ENCODE data around the gene MAPK8.

DNA sequence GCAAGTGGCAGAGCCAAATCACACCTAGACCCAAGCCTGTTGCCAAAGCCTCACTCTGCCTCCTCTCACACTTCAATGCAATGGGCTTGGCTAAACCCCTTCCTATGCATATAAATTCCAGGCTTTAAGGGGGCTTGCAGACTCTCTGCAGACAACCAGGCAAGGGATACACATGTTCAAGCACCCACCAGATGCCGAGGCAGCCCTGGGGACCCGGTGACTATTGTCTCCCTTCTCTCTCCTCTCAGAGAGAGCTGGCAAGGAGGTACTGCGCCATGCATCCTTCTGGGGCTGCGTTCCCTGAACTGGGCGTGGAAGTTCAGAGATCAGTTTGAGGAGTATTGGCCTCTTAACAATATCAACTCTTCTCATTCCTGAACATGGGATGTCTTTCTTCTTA, 167.2 kb downstream of the MAPK8 start:
- TF ChIP-seq, protein P1, sequence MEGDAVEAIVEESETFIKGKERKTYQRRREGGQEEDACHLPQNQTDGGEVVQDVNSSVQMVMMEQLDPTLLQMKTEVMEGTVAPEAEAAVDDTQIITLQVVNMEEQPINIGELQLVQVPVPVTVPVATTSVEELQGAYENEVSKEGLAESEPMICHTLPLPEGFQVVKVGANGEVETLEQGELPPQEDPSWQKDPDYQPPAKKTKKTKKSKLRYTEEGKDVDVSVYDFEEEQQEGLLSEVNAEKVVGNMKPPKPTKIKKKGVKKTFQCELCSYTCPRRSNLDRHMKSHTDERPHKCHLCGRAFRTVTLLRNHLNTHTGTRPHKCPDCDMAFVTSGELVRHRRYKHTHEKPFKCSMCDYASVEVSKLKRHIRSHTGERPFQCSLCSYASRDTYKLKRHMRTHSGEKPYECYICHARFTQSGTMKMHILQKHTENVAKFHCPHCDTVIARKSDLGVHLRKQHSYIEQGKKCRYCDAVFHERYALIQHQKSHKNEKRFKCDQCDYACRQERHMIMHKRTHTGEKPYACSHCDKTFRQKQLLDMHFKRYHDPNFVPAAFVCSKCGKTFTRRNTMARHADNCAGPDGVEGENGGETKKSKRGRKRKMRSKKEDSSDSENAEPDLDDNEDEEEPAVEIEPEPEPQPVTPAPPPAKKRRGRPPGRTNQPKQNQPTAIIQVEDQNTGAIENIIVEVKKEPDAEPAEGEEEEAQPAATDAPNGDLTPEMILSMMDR (IDR thresholded peaks at IDR 0.05), result no peak
- TF ChIP-seq EP300 (IDR thresholded peaks at IDR 0.05; ENCODE audit: low read depth), result no peak
- no peak for TF ChIP-seq POLR2A (IDR thresholded peaks at IDR 0.05)

All from transverse colon (tissue), 3 donors.